Naive thymus-derived CD8-positive, alpha-beta T cell (primary cell): ENCODE results near the gene PANK4. TPM values are rescaled to one million over a fixed set of nuclear protein-coding genes. Genes with fewer than 3 reads are reported as not detected.

Experiments
- ATAC-seq, 2 donors: fragments of 150-1000 bp; cut with Tn5 transposase in 1 of 2; sonication (Bioruptor Pico), chemical (Tn5 transposase) in 1 of 2; 1 replicate in 1 of 2; 2 replicates in 1 of 2; pipeline ENCODE4 v1.10.0; 2021; ENCODE audit warnings: mild to moderate bottlenecking in 2 of 2, moderate library complexity in 2 of 2
- POLR2A ChIA-PET: fragments of 350-600 bp; sonication (Branson Sonifier 250); formaldehyde crosslinking; loops from one replicate; lab custom pipeline; 2021; ENCODE audit warnings: antibody characterized with exemption; lab: Charles Lee
- DNase-seq, 10 donors: peaks; one replicate each; pipeline versions ENCODE4 v3.0.0 to v3.0.0-alpha.2; 2020 to 2022
- H3K27ac Mint-ChIP-seq, 10 donors: one replicate each; pipeline ENCODE4 v1.8.0; 2020 to 2022; ENCODE audit warnings: mild to moderate bottlenecking in 10 of 10, mixed read lengths in 10 of 10, moderate library complexity in 4 of 10, inconsistent platforms in 1 of 10
- H3K27me3 Mint-ChIP-seq, 5 donors: one replicate each; pipeline ENCODE4 v1.8.0; 2021 to 2022; ENCODE audit warnings: mixed read lengths in 5 of 5
- H3K36me3 Mint-ChIP-seq, 3 donors: one replicate each; pipeline ENCODE4 v1.8.0; 2020 to 2022; ENCODE audit warnings: mixed read lengths in 3 of 3, mild to moderate bottlenecking in 2 of 3, inconsistent platforms in 1 of 3
- H3K4me1 Mint-ChIP-seq, 4 donors: one replicate each; pipeline ENCODE4 v1.8.0; 2021 to 2022; ENCODE audit warnings: mixed read lengths in 4 of 4
- H3K4me3 Mint-ChIP-seq, 10 donors: one replicate each; pipeline ENCODE4 v1.8.0; 2020 to 2022; ENCODE audit warnings: mild to moderate bottlenecking in 10 of 10, mixed read lengths in 10 of 10, moderate library complexity in 6 of 10, inconsistent platforms in 1 of 10
- H3K9me3 Mint-ChIP-seq, 9 donors: one replicate each; pipeline ENCODE4 v1.8.0; 2020 to 2022; ENCODE audit warnings: mixed read lengths in 9 of 9, mild to moderate bottlenecking in 3 of 9, inconsistent platforms in 1 of 9, moderate library complexity in 1 of 9
- polyA plus RNA-seq, 3 donors: library from polyadenylated mRNA; unstranded; fragments of 300-500 nt; fragmentation: Illumina TruSeq; gene quantifications; one replicate each; pipeline ENCODE4 v1.2.3, GENCODE V29; 2021
- total RNA-seq, 8 experiments: library from RNA in 2 of 8; stranded (reverse) in 2 of 8; gene quantifications; one replicate each; pipeline ENCODE4 v1.2.3 and lab custom pipeline; 2021 to 2026

PANK4 gene
- total and polyA plus RNA-seq, 5 experiments from 2014 or later: 9.0 to 155 (median 31.7) TPM

- Mint-ChIP-seq H3K4me3 (peak overlapping the region in 7 of 10 donors; percentile 22 to 64 (median 31)), H3K27me3 (no peaks in the 10 kb centered on the region), H3K9me3 (no peaks in the 10 kb centered on the region), H3K36me3 (no peaks in the 10 kb centered on the region), H3K4me1 (peaks cover 10 to 51% (median 39%) of the 10 kb centered on the region in 4 donors), H3K27ac (peak overlapping the region in 4 of 10 donors; percentile 8 to 49 (median 33))
- ATAC-seq: no peak
- POLR2A ChIA-PET: interaction anchor here (1.2 to 2.5 kb wide), 4 partner anchors 26 to 84 kb away, joined by 4 to 23 read pairs (median 8); partner anchors contain the start of genes HES5 and PANK4
- DNase-seq: no peak
These were observed 27.1 kb downstream of the PANK4 start for GRCh38 chr1:2499260-2499659.

- no peak for ATAC-seq
- Mint-ChIP-seq H3K9me3 (no peaks in the 10 kb centered on the region), H3K4me3 (no peak overlapping the region), H3K36me3 (no peaks in the 10 kb centered on the region), H3K27me3 (no peaks in the 10 kb centered on the region), H3K4me1 (peaks cover 16 to 57% (median 45%) of the 10 kb centered on the region in 4 donors), H3K27ac (no peak overlapping the region)
- no peak for DNase-seq
- POLR2A ChIA-PET: interaction anchor here (0.9 to 5.6 kb wide), 4 partner anchors 26 to 83 kb away, joined by 3 to 78 read pairs (median 13); partner anchors contain the start of gene PANK4
These were observed 27.7 kb downstream of the PANK4 start for GRCh38 chr1:2498648-2499047.

- H3K36me3 Mint-ChIP-seq: no peaks in the 10 kb centered on the region
- peak overlapping the region in 4 of 10 donors; percentile 58 to 89 (median 62) for H3K27ac Mint-ChIP-seq
- no peaks in the 10 kb centered on the region for H3K27me3 Mint-ChIP-seq
- POLR2A ChIA-PET: interaction anchor here (0.6 to 5.6 kb wide), 7 partner anchors 8 to 1698 kb away, joined by 3 to 78 read pairs (median 6); partner anchors contain the start of genes PANK4 and TNFRSF14
- H3K4me1 Mint-ChIP-seq: peaks cover 22 to 63% (median 52%) of the 10 kb centered on the region in 4 donors
- ATAC-seq (no peak), DNase-seq (no peak)
- H3K9me3 Mint-ChIP-seq: no peaks in the 10 kb centered on the region
- peak overlapping the region in 3 of 10 donors; percentile 18 to 34 (median 27) for H3K4me3 Mint-ChIP-seq
These were observed 28.5 kb downstream of the PANK4 start for GRCh38 chr1:2497891-2498290.

GRCh38 chr1:2496746-2497145 lies 29.6 kb downstream of the PANK4 start:
- ATAC-seq (no peak), DNase-seq (no peak)
- no peaks in the 10 kb centered on the region for H3K36me3 Mint-ChIP-seq
- peak overlapping the region; percentile 13 to 90 (median 50) for H3K27ac Mint-ChIP-seq
- no peaks in the 10 kb centered on the region for H3K27me3 Mint-ChIP-seq
- POLR2A ChIA-PET: interaction anchor here (0.9 to 5.6 kb wide), 5 partner anchors 10 to 81 kb away, joined by 3 to 78 read pairs (median 8); partner anchors contain the start of gene PANK4
- no peaks in the 10 kb centered on the region for H3K9me3 Mint-ChIP-seq
- H3K4me3 Mint-ChIP-seq: peak overlapping the region in 3 of 10 donors; percentile 49 to 58 (median 50)
- peaks cover 22 to 73% (median 53%) of the 10 kb centered on the region in 4 donors for H3K4me1 Mint-ChIP-seq

GRCh38 chr1:2496087-2496622 lies 30.2 kb downstream of the PANK4 start:
- POLR2A ChIA-PET: interaction anchor here (0.9 to 5.6 kb wide), 5 partner anchors 10 to 81 kb away, joined by 3 to 78 read pairs (median 8); partner anchors contain the start of gene PANK4
- H3K36me3 Mint-ChIP-seq: no peaks in the 10 kb centered on the region
- DNase-seq: peak in 2 of 10 donors; percentile 18 to 23

GRCh38 chr1:2495546-2495945 lies 30.9 kb downstream of the PANK4 start:
- Mint-ChIP-seq H3K9me3 (no peaks in the 10 kb centered on the region), H3K27me3 (no peaks in the 10 kb centered on the region), H3K4me3 (peak overlapping the region in 3 of 10 donors; percentile 43 to 57 (median 49)), H3K27ac (peak overlapping the region in 5 of 10 donors; percentile 62 to 89 (median 63)), H3K36me3 (no peaks in the 10 kb centered on the region), H3K4me1 (peaks cover 24 to 75% (median 51%) of the 10 kb centered on the region in 4 donors)
- DNase-seq (no peak), ATAC-seq (no peak)
- POLR2A ChIA-PET: interaction anchor here (0.7 to 5.6 kb wide), 7 partner anchors 8 to 80 kb away, joined by 3 to 78 read pairs (median 17); partner anchors contain the start of gene PANK4

More at GRCh38 chr1:2496087-2496622, 30.2 kb downstream of the PANK4 start:
- Mint-ChIP-seq H3K27me3 (no peaks in the 10 kb centered on the region), H3K4me1 (peaks cover 23 to 76% (median 53%) of the 10 kb centered on the region in 4 donors), H3K27ac (peak overlapping the region in 9 of 10 donors; percentile 22 to 89 (median 63)), H3K4me3 (peak overlapping the region in 6 of 10 donors; percentile 19 to 58 (median 48)), H3K9me3 (no peaks in the 10 kb centered on the region)
- ATAC-seq: peak in 1 of 2 donors; percentile 29

GRCh38 chr1:2495026-2495425 lies 31.4 kb downstream of the PANK4 start:
- no peak overlapping the region for H3K4me3 Mint-ChIP-seq
- ATAC-seq: no peak
- no peak for DNase-seq
- peak overlapping the region in 2 of 10 donors; percentile 76 to 95 for H3K27ac Mint-ChIP-seq
- H3K27me3 Mint-ChIP-seq: no peaks in the 10 kb centered on the region
- H3K36me3 Mint-ChIP-seq: no peaks in the 10 kb centered on the region
- H3K9me3 Mint-ChIP-seq: no peaks in the 10 kb centered on the region
- peaks cover 21 to 70% (median 45%) of the 10 kb centered on the region in 4 donors for H3K4me1 Mint-ChIP-seq
- POLR2A ChIA-PET: interaction anchor here (0.7 to 5.6 kb wide), 6 partner anchors 8 to 79 kb away, joined by 3 to 78 read pairs (median 18); partner anchors contain the start of gene PANK4

- peak overlapping the region; percentile 82 to 95 (median 92) for H3K27ac Mint-ChIP-seq
- no peak for ATAC-seq
- no peaks in the 10 kb centered on the region for H3K9me3 Mint-ChIP-seq
- peak overlapping the region in 7 of 10 donors; percentile 55 to 80 (median 72) for H3K4me3 Mint-ChIP-seq
- POLR2A ChIA-PET: interaction anchor here (0.9 to 5.6 kb wide), 9 partner anchors 9 to 91 kb away, joined by 3 to 78 read pairs (median 16); partner anchors contain the start of genes PANK4, PEX10 and PRXL2B
- H3K36me3 Mint-ChIP-seq: no peaks in the 10 kb centered on the region
- H3K4me1 Mint-ChIP-seq: peaks cover 20 to 63% (median 38%) of the 10 kb centered on the region in 4 donors
- no peak for DNase-seq
- no peaks in the 10 kb centered on the region for H3K27me3 Mint-ChIP-seq
These were observed 32.1 kb downstream of the PANK4 start for GRCh38 chr1:2494323-2494693.

GRCh38 chr1:2493691-2494322 lies 32.6 kb downstream of the PANK4 start:
- Mint-ChIP-seq H3K27me3 (no peaks in the 10 kb centered on the region), H3K4me3 (peak overlapping the region; percentile 29 to 80 (median 70)), H3K9me3 (peaks cover 0 to 4% (median under 1%) of the 10 kb centered on the region in 9 donors), H3K4me1 (peaks cover 20 to 59% (median 34%) of the 10 kb centered on the region in 4 donors), H3K36me3 (peaks cover 0 to 4% (median 4%) of the 10 kb centered on the region in 3 donors), H3K27ac (peak overlapping the region; percentile 82 to 95 (median 92))
- ATAC-seq (peak; percentile 70 to 74), DNase-seq (peak in 9 of 10 donors; percentile 19 to 81 (median 48))
- POLR2A ChIA-PET: interaction anchor here (0.7 to 5.6 kb wide), 11 partner anchors 9 to 92 kb away, joined by 3 to 78 read pairs (median 12); partner anchors contain the start of genes PANK4, PEX10 and PRXL2B

- Mint-ChIP-seq H3K4me1 (peaks cover 20 to 59% (median 34%) of the 10 kb centered on the region in 4 donors), H3K36me3 (peaks cover 0 to 10% (median 7%) of the 10 kb centered on the region in 3 donors), H3K27me3 (no peaks in the 10 kb centered on the region), H3K27ac (peak overlapping the region in 9 of 10 donors; percentile 20 to 95 (median 82)), H3K9me3 (peaks cover 0 to 9% (median 6%) of the 10 kb centered on the region in 9 donors), H3K4me3 (peak overlapping the region in 5 of 10 donors; percentile 14 to 80 (median 70))
- no peak for ATAC-seq
- POLR2A ChIA-PET: interaction anchor here (0.7 to 5.6 kb wide), 10 partner anchors 10 to 93 kb away, joined by 3 to 78 read pairs (median 9); partner anchors contain the start of genes PANK4 and PRXL2B
- no peak for DNase-seq
These were observed 33.2 kb downstream of the PANK4 start for GRCh38 chr1:2493218-2493617.

- H3K4me3 Mint-ChIP-seq: peak overlapping the region in 2 of 10 donors; percentile 18 to 27
- ATAC-seq (no peak), DNase-seq (no peak)
- POLR2A ChIA-PET: interaction anchor here (0.5 to 2.2 kb wide), 5 partner anchors 34 to 94 kb away, joined by 3 to 16 read pairs (median 4); partner anchors contain the start of genes PANK4 and PRXL2B
- H3K4me1 Mint-ChIP-seq: peaks cover 22 to 51% (median 30%) of the 10 kb centered on the region in 4 donors
- peaks cover 0 to 17% (median 11%) of the 10 kb centered on the region in 3 donors for H3K36me3 Mint-ChIP-seq
- no peaks in the 10 kb centered on the region for H3K27me3 Mint-ChIP-seq
- H3K9me3 Mint-ChIP-seq: peaks cover 0 to 15% (median 6%) of the 10 kb centered on the region in 9 donors
- H3K27ac Mint-ChIP-seq: peak overlapping the region in 4 of 10 donors; percentile 32 to 49 (median 40)
These were observed 34.3 kb downstream of the PANK4 start for GRCh38 chr1:2492091-2492490.

GRCh38 chr1:2489615-2490014 lies 36.8 kb downstream of the PANK4 start:
- no peak for DNase-seq
- POLR2A ChIA-PET: no interaction called here
- no peak for ATAC-seq
- H3K27ac Mint-ChIP-seq: peak overlapping the region in 1 of 10 donors; percentile 75
- H3K9me3 Mint-ChIP-seq: peaks cover 0 to 15% (median 9%) of the 10 kb centered on the region in 9 donors
- peaks cover 0 to 17% (median 11%) of the 10 kb centered on the region in 3 donors for H3K36me3 Mint-ChIP-seq
- no peaks in the 10 kb centered on the region for H3K27me3 Mint-ChIP-seq
- H3K4me3 Mint-ChIP-seq: no peak overlapping the region
- H3K4me1 Mint-ChIP-seq: peaks cover 15 to 33% (median 17%) of the 10 kb centered on the region in 4 donors
